Endothelial cell of hepatic sinusoid (primary cell): ENCODE measurements around the gene ARHGAP45.

Experiments
- in situ Hi-C: cut with HindIII; loops from 2 replicates; pipeline ENCODE4 v1.10.0; 2017; ENCODE audit warnings: low sequenced_read_pairs

Gene ARHGAP45

GRCh38 chr19:1037621-1038064 is 29.3 kb upstream of the ARHGAP45 start:
- in situ Hi-C loops, result no loop called here

- in situ Hi-C loops, result no loop called here
These were observed 27.9 kb upstream of the ARHGAP45 start for GRCh38 chr19:1038978-1039645.

- in situ Hi-C loops, result no loop called here
These were observed 27.1 kb upstream of the ARHGAP45 start, which contains the start of gene ABCA7 for GRCh38 chr19:1039646-1040475. Gene ABCA7 (plus strand): TSS chr19:1040107. CDS start chr19:1041362, 1,255 bp downstream.

- in situ Hi-C loops, result no loop called here
These were observed 26.3 kb upstream of the ARHGAP45 start for GRCh38 chr19:1040476-1041271.

GRCh38 chr19:1041272-1041834 is 25.6 kb upstream of the ARHGAP45 start:
- in situ Hi-C loops, result no loop called here

- in situ Hi-C loops, result no loop called here
These were observed 24.9 kb upstream of the ARHGAP45 start for GRCh38 chr19:1041835-1042685.

GRCh38 chr19:1042689-1043511 is 24.1 kb upstream of the ARHGAP45 start:
- in situ Hi-C loops, result no loop called here

GRCh38 chr19:1045247-1045603 is 21.7 kb upstream of the ARHGAP45 start:
- in situ Hi-C loops, result no loop called here

GRCh38 chr19:1046117-1046626 is 20.8 kb upstream of the ARHGAP45 start:
- in situ Hi-C loops, result no loop called here

- in situ Hi-C loops, result no loop called here
These were observed 19.9 kb upstream of the ARHGAP45 start for GRCh38 chr19:1046836-1047695.

GRCh38 chr19:1047696-1048147 is 19.2 kb upstream of the ARHGAP45 start:
- in situ Hi-C loops, result no loop called here

GRCh38 chr19:1049106-1049505 is 17.9 kb upstream of the ARHGAP45 start:
- in situ Hi-C loops, result no loop called here

- in situ Hi-C loops, result no loop called here
These were observed 17.2 kb upstream of the ARHGAP45 start for GRCh38 chr19:1049800-1050199.

- in situ Hi-C loops, result no loop called here
These were observed 15.8 kb upstream of the ARHGAP45 start for GRCh38 chr19:1050989-1051788.

GRCh38 chr19:1051791-1052190 is 15.2 kb upstream of the ARHGAP45 start:
- in situ Hi-C loops, result no loop called here

GRCh38 chr19:1052349-1052975 is 14.5 kb upstream of the ARHGAP45 start:
- in situ Hi-C loops, result no loop called here
